ENCODE results near the gene ZNF695.

Gene ZNF695

GRCh38 chr1:246954126-246954525 is 53.7 kb downstream of the ZNF695 start:
- DNase-seq (ENCODE audit: low read depth): no peak

GRCh38 chr1:246951413-246951812 is 56.4 kb downstream of the ZNF695 start:
- no peak for DNase-seq (ENCODE audit: low read depth)

- DNase-seq (ENCODE audit: low read depth): no peak
These were observed 57.9 kb downstream of the ZNF695 start for GRCh38 chr1:246949956-246950355.

DNA sequence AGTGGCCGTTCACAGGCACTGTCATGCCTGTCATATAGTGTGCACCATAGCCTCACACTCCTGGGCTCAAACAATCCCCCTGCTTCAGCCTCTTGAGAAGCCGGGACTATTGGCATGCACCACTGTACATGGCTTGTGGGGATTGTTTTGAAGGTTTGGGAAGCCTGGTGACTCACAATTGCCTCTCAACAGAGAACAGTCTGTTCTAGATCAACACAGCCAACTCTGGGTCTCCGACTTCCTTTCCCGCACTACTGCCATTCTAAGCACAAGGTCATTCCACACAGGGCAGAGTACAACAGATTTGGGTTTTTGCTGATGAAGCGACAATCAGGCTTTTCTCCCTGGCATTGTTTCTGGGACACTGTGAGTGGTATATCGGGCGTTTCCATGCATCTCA is 60.6 kb downstream of the ZNF695 start:
- DNase-seq (ENCODE audit: low read depth): no peak

DNA sequence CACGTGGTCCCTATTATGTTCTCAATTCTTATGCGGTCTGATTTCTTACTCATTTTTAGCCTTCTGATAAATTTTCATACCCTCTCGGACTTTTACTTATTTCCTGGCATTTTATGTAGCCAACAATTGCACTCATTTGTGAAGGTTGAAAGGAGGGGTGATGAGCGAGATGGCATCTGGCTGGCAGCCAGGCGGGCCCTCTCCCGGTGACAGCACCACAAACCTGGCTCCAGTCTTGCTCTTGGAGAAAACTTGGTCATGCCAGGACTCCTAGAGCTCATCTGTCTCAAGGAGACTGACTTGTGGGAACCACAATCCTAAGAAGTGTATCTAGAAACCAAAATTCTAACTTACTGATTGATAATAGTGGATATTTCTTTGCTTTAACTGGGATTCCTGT is 61.5 kb downstream of the ZNF695 start:
- DNase-seq (ENCODE audit: low read depth): no peak

Measured in CMK (cell line).